Choroid plexus epithelial cell (primary cell): ENCODE measurements around the gene KIAA0753.
"Not testable (repeated sequence)": the region's sequence is repeated elsewhere in the genome, so short reads cannot be mapped to it uniquely, and the experiment has no call there.

Experiments
- DNase-seq: peaks from one replicate; pipeline ENCODE4 v3.0.0-alpha.2; 2010; ENCODE audit warnings: low read depth
- H3K4me3 ChIP-seq: 2 replicates; pipeline ENCODE4 v1.5.1; 2011; ENCODE audit warnings: low read depth, mild to moderate bottlenecking, control low read depth, low read length, moderate library complexity
- CTCF ChIP-seq: conservative IDR thresholded peaks from 2 replicates; pipeline ENCODE4 v1.5.1; 2011; ENCODE audit warnings: low read depth, mild to moderate bottlenecking, control low read depth, inconsistent platforms, low read length, moderate library complexity

The KIAA0753 gene

GRCh38 chr17:6575596-6575988 is 64.9 kb downstream of the KIAA0753 start:
- TF ChIP-seq CTCF = no peak
- DNase-seq = no peak
- no peak overlapping the region for H3K4me3 ChIP-seq

- peak; percentile 68 for DNase-seq
- no peak for TF ChIP-seq CTCF
- no peak overlapping the region for H3K4me3 ChIP-seq
Measured at GRCh38 chr17:6574687-6575595, 65.6 kb downstream of the KIAA0753 start.

- no peak for DNase-seq
- no peak for TF ChIP-seq CTCF
Measured at GRCh38 chr17:6573982-6574686, 66.4 kb downstream of the KIAA0753 start.

GRCh38 chr17:6573495-6573894 is 67.0 kb downstream of the KIAA0753 start:
- not testable (repeated sequence) for DNase-seq, H3K4me3 ChIP-seq

More at GRCh38 chr17:6573982-6574686, 66.4 kb downstream of the KIAA0753 start:
- no peak overlapping the region for H3K4me3 ChIP-seq

- no peak for DNase-seq
- H3K4me3 ChIP-seq = no peak overlapping the region
- no peak for TF ChIP-seq CTCF
Measured at GRCh38 chr17:6572972-6573370, 67.5 kb downstream of the KIAA0753 start.

- no peak overlapping the region for H3K4me3 ChIP-seq
- TF ChIP-seq CTCF = no peak
- no peak for DNase-seq
Measured at GRCh38 chr17:6571452-6571781, 69.1 kb downstream of the KIAA0753 start.

GRCh38 chr17:6570731-6571451 is 69.6 kb downstream of the KIAA0753 start:
- H3K4me3 ChIP-seq = no peak overlapping the region
- no peak for TF ChIP-seq CTCF
- no peak for DNase-seq
